Body of pancreas (tissue), 4 donors: ENCODE results near the gene C19orf25.

Experiments
- CTCF ChIP-seq, 7 experiments: fragments of 450-650 bp in 4 of 7; fragments of 200-600 bp in 3 of 7; sonication (generic) in 3 of 7; IDR thresholded peaks; one replicate each; pipeline ENCODE4 v1.5.1; 2016 to 2019; ENCODE audit warnings: antibody characterized with exemption in 7 of 7
- POLR2A ChIP-seq, 3 donors: fragments of 450-650 bp; IDR thresholded peaks; one replicate each; pipeline ENCODE4 v1.6.1; 2016; ENCODE audit warnings: antibody characterized with exemption in 3 of 3, mild to moderate bottlenecking in 2 of 3

- TF ChIP-seq CTCF (IDR thresholded peaks at IDR 0.05) (no peak), POLR2A (IDR thresholded peaks at IDR 0.05) (no peak)
These were observed 51.6 kb downstream of the C19orf25 start for GRCh38 chr19:1427221-1427920.
